ENCODE data around the gene TRPV5. TPM values are rescaled to one million over a fixed set of nuclear protein-coding genes. Genes with fewer than 3 reads are reported as not detected.
A peak's percentile ranks its signal among the peaks of the same experiment; 100 is the strongest.

Gene TRPV5
- total RNA-seq, 1 donor from 2014 or later: not detected

- no peak for DNase-seq (ENCODE audit: low read depth in 2 of 2)
Measured at GRCh38 chr7:142886866-142887265, 46.7 kb downstream of the TRPV5 start.

GRCh38 chr7:142885311-142886230 is 48.0 kb downstream of the TRPV5 start, which contains the start of gene TRPV6:
Gene TRPV6 (minus strand): TSS chr7:142885745.
- no peak for DNase-seq (ENCODE audit: low read depth in 2 of 2)

DNA sequence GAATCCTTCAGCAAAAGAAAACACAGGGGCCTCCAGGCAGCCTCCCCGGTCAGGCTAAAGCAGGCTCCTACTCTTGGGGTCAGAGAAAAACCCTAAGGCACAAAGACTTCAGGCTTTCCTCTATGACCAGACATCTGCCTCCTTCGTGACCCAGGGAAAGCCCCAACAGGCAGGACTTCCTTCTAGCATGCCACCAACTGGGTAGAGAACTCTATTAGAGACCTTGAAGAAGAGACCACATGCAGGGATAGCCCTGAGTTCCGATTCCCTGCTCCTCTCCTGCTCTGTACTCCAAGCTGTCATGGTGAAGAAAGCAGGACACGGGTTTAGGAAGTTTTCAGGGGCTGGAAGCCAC is 49.3 kb downstream of the TRPV5 start:
- no peak for DNase-seq (ENCODE audit: low read depth in 2 of 2)

- no peak for DNase-seq (ENCODE audit: low read depth in 2 of 2)
Measured at GRCh38 chr7:142883571-142884285, 49.8 kb downstream of the TRPV5 start.

DNA sequence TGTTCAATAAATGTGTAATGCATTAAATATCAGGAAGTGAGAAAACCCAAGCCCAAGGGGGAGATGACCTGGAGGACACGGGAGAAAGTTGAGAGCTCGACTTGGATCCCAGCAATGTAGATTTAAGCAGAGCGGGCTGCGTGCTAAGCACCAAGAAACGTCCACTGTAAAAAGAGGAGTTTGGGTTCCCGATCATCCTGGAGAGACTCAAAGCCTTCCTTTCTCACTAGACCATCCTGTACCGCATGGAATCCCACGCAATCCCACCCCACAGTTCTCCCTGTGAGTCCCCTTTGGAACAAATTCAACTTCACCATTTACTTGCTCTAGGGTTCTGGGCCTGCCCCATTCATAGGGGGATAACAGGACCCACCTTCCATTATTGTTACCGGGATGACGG is 50.4 kb downstream of the TRPV5 start:
- no peak for DNase-seq (ENCODE audit: low read depth in 2 of 2)

- no peak for DNase-seq (ENCODE audit: low read depth in 2 of 2)
Measured at GRCh38 chr7:142882338-142882678, 51.2 kb downstream of the TRPV5 start.

DNA sequence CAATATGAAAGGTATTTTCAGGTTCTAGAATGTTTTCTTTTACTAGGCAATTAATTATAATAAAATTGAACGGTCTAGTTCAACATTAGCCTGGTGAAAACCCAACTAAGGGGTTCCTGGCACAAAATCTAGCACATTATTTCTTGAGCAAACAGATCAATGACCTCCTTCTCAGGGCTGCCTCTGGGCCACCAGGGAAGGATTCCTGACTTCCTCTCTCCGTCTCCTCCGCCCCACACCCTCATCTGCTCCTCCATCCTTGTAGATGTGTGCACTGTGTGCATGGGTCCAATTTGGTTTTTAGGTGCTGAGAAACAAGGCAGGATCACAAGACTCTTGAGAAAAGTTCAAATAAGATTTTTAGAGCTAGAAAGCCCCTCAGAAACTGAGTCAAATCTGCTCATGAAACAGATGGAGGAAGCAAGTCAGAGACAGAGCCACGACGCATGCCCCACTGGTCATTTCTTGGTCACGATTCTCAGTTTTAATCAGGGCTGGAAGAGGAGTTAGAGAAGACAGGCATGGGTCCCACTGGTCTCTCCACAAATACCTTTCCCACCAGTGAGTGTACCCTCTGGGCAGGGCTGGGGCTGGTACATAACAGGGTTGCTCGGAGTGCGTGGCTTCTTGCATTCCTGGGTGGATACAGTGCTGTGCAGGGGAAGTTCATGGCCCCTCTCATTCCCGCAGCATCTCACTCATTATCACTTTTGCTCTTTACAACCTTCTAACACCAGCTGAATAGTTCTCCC is 51.8 kb downstream of the TRPV5 start:
- DNase-seq (ENCODE audit: low read depth in 2 of 2): no peak

- DNase-seq (ENCODE audit: low read depth in 2 of 2): peak; percentile 38 to 49
Measured at GRCh38 chr7:142880876-142881505, 52.6 kb downstream of the TRPV5 start.

- no peak for DNase-seq (ENCODE audit: low read depth in 2 of 2)
Measured at GRCh38 chr7:142879060-142879459, 54.5 kb downstream of the TRPV5 start.

DNA sequence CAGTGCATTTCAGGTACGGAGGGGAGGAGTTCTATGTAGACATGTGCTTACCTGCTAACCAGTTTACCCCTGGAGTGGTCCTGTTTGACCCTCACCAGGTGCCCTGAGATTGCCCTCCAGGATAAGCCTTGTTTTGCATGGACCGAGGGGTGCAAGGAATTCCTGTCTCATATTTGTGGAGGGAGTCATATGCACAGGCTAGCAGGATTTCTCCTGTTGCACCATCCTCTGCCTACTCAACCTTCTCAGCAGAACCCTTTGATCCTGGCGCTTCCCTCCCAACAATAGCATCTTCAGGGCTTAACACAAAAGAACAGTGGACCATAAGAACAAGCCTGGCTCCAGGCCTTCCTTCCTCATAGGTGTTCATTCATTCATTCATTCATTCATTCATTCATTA is 55.2 kb downstream of the TRPV5 start:
- no peak for DNase-seq (ENCODE audit: low read depth in 2 of 2)

DNA sequence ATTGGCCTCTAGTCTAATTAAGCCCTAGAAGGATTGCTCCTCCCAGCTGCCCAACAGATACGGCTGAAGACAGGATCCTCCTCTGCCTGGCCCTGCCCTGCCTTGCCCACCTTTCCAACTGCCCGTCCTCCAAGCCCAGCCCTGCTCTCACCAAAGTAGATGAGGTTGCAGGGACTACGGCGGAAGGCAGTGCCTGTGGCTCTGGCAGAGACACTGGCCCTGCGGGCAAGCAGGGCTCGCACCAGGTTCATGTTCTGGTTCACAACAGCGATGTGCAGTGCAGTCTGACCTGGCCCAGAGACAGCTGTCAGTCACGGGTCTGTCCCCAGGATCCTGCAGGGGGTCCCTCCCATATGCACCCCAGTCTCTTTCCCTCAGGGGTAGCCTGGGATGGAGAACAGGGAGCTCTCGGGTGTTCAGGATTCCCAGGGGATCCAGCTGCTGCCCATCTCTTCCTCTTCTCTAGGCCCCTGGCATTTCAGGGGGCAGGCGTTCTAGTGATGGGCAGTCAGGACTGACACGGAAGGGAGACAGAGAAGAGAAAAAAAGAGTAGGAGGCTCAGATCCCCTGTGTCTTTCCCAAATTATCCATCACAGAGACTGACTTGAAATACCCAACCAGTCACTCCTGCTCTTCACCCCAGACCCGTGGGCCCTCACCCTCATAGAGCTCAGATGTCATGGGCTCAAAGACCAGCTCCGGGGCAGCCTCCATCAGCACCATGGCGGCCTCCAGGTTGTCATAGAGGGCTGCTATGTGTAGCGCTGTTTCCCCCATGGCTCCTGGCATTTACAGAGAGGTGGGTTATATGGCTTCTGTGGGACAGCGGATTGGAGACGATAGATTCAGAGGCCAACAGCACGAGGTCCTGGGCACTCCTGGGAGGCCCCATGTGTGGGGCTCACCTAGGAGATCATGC is 56.3 kb downstream of the TRPV5 start:
- DNase-seq (ENCODE audit: low read depth in 2 of 2): no peak

- DNase-seq (ENCODE audit: low read depth in 2 of 2): no peak
Measured at GRCh38 chr7:142876236-142876960, 57.1 kb downstream of the TRPV5 start.

GRCh38 chr7:142875456-142875855 is 58.1 kb downstream of the TRPV5 start:
- no peak for DNase-seq (ENCODE audit: low read depth in 2 of 2)

DNA sequence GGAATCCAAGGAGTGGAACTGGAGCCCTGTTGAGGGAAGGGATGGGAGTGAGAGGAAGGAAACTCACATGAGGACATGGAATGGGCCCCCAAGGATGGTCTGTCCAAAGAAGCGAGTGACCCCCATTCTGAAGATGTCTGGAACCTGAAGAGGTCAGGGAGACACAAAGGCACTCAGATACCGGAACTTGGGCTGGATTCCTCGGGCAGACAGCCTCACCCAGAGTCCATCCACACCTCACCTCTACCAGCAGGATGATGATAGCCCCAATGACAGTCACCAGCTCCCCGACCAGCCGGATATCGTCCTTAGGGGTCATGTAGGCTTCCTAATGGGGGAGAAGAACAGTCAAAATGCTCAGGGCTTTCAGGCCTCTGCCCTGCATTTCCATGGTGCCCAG is 58.7 kb downstream of the TRPV5 start:
- no peak for DNase-seq (ENCODE audit: low read depth in 2 of 2)

DNA sequence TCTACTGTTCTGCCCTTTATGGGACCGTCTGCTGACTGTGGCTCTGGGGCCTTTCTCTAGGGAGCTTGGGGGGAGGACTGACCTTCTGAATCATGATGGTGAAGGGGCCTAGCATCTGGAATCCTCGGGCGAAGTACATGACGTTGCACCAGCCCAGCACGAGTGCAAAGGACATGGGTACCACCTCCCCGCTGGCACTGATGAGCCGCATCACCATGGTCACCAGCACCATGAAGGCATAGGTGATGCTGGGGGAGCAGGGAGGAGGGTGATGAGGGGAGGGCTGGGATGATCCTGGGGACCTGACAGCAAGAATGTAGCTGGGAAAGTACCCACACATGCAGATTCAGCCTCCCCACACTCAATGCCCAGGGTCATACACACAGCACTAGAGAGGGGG is 59.1 kb downstream of the TRPV5 start:
- no peak for DNase-seq (ENCODE audit: low read depth in 2 of 2)

GRCh38 chr7:142873871-142874270 is 59.7 kb downstream of the TRPV5 start:
- no peak for DNase-seq (ENCODE audit: low read depth in 2 of 2)

DNA sequence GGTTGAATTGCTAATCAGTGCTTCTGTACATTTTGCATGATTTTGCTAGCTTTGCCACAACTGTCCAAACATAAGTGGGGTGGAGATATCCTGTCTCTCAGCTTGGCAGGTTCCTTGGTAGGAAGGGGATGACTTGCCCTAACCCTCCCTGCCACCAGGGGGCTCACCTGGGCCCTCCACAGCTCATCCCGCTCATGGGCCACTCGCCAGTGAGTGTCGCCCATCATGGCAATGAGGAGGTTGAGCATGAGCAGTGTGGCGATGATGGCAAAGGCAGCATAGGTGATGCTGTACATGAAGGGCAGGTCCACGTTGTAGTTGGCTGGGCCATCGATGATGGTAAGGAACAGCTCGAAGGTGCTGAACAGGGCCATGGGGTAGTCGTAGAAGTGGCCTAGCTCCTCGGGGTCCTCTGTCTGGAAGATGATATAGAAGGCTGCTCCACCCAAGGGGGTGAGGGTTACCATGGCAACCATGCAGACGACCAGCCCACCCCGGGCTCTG is 60.2 kb downstream of the TRPV5 start:
- DNase-seq (ENCODE audit: low read depth in 2 of 2): no peak

DNA sequence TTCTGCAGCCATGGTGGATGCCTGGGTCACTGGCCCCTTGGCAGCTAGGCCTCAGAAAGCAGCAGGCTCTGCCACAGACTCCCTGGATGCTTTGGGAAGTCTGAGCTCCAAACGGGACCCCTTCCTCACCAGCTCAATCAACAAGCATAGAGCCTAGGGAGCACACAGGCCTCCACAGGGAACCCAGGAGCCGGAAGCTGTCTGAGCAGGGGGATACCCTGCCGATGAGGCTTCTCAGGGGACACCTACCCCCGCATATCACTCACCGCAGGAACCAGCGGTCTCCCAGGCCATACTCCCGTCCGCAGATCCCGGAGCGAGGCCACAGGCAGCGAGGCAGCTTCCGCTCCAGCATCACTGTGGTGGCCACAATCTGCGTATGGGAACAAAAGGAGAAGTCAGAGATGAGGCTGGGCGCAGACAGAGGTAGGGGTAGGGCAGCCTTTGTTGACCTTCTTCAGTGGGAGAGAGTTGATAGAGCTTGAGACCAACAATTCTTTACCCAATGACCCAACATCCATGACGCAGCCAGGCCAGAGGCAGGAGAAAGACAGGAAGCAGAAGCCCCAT is 61.4 kb downstream of the TRPV5 start:
- DNase-seq (ENCODE audit: low read depth in 2 of 2): no peak

Data from lung microvascular endothelial cell (primary cell).